Measurements from ENCODE around the gene SLC18A3.

SLC18A3 gene

GRCh38 chr10:49631975-49632374 is 21.9 kb downstream of the SLC18A3 start:
- no peak for DNase-seq

- no peak for DNase-seq
These were observed 22.6 kb downstream of the SLC18A3 start for GRCh38 chr10:49632406-49633317.

- DNase-seq, result no peak
These were observed 23.4 kb downstream of the SLC18A3 start for GRCh38 chr10:49633327-49634068.

- DNase-seq, result no peak
These were observed 24.1 kb downstream of the SLC18A3 start for GRCh38 chr10:49634069-49634660.

- no peak for DNase-seq
These were observed 32.2 kb downstream of the SLC18A3 start for GRCh38 chr10:49642311-49642710.

GRCh38 chr10:49643241-49644034 is 33.3 kb downstream of the SLC18A3 start:
- no peak for DNase-seq

- no peak for DNase-seq
These were observed 34.0 kb downstream of the SLC18A3 start for GRCh38 chr10:49644035-49644646.

- no peak for DNase-seq
These were observed 35.3 kb downstream of the SLC18A3 start for GRCh38 chr10:49645417-49645816.

- DNase-seq, result no peak
These were observed 36.1 kb downstream of the SLC18A3 start for GRCh38 chr10:49645871-49646870.

- DNase-seq, result no peak
These were observed 37.4 kb downstream of the SLC18A3 start for GRCh38 chr10:49647554-49647953.

- no peak for DNase-seq
These were observed 38.1 kb downstream of the SLC18A3 start for GRCh38 chr10:49647985-49648795.

GRCh38 chr10:49649294-49649693 is 39.2 kb downstream of the SLC18A3 start:
- no peak for DNase-seq

- DNase-seq, result no peak
These were observed 40.0 kb downstream of the SLC18A3 start for GRCh38 chr10:49649936-49650723.

- no peak for DNase-seq
These were observed 40.6 kb downstream of the SLC18A3 start for GRCh38 chr10:49650724-49651034.

- DNase-seq, result no peak
These were observed 41.1 kb downstream of the SLC18A3 start for GRCh38 chr10:49651039-49651835.

GRCh38 chr10:49651917-49652316 is 41.8 kb downstream of the SLC18A3 start:
- no peak for DNase-seq

GRCh38 chr10:49652421-49653272 is 42.5 kb downstream of the SLC18A3 start:
- no peak for DNase-seq
